Fibroblast of villous mesenchyme (primary cell): ENCODE results near the gene FBXL14. TPM values are rescaled to one million over a fixed set of nuclear protein-coding genes. Genes with fewer than 3 reads are reported as not detected.

Experiments used
- DNase-seq: peaks from one replicate; pipeline ENCODE4 v3.0.0-alpha.2; 2010; ENCODE audit warnings: low read depth
- H3K4me3 ChIP-seq: 2 replicates; pipeline ENCODE4 v1.5.1; 2011; ENCODE audit warnings: low read depth, mild to moderate bottlenecking, low read length
- total RNA-seq: library from RNA; depleted of rRNA; stranded (reverse); fragments of >200 nt; gene quantifications from 2 replicates; pipeline ENCODE4 v1.2.3, GENCODE V29; 2012
- TF ChIP-seq, protein P1 (sequence below): IDR thresholded peaks from 2 replicates; pipeline ENCODE4 v1.5.1; 2012; ENCODE audit warnings: low read depth, mild to moderate bottlenecking, low read length; ENCODE audit not compliant: insufficient read depth

Gene FBXL14
- total RNA-seq, 1 donor = 9.5 TPM

DNA sequence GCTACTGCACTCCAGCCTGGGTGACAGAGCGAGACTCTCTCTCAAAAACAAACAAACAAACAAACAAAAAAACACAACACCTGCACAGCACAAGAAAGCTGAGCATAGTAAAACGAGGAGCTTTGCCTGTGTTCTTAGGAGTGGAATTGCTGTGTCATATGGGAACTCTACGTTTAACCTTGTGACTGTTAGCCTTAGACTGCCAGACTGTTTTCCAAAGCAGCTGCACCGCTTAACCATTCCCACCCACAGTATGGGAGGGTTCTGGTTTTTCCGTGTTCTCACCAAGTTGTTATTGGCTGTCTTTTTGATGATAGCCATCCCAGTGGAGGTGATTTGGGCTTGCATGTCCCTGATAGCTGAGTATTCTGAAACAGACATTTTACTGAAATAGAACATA, 43.8 kb upstream of the FBXL14 start:
- no peak for DNase-seq

DNA sequence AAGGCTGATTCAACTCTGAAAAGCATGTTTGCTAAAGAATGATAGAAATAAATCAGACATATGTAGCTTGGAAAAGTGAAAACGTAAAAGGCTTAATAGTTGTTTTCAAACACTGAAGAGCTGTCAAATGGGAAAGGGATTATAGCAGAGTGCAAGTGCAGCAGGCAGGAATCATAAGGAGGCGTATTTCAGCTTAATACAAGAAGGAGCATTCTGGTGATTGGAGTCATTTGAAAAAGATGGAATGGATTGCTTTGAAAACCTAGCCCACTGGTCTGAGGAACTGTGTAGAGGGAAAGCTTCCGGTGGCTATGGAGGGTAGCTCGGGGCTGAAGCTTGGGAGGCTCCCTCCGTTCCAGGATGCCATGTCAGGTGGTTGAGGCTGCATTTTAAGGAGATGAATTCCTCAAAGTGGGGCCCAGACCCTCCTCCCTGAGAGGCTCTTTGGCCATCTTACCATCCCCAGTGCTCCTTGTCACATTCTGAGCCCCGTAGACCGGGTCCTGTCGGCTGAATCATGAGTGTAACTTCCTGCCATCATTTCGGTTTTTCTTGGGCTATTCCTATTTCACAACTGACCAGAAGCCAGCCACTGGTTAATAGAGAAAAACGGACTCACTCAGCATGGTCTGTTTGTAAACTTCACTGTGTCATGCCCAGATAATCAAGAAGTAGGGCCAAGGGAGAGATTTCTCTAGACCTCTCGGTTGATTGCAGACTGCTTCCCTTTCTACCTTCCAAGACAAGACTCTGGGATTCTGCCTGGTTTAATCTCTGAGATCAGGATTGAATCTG, 41.1 kb upstream of the FBXL14 start:
- no peak for DNase-seq
- H3K4me3 ChIP-seq = no peak overlapping the region
- TF ChIP-seq, protein P1, sequence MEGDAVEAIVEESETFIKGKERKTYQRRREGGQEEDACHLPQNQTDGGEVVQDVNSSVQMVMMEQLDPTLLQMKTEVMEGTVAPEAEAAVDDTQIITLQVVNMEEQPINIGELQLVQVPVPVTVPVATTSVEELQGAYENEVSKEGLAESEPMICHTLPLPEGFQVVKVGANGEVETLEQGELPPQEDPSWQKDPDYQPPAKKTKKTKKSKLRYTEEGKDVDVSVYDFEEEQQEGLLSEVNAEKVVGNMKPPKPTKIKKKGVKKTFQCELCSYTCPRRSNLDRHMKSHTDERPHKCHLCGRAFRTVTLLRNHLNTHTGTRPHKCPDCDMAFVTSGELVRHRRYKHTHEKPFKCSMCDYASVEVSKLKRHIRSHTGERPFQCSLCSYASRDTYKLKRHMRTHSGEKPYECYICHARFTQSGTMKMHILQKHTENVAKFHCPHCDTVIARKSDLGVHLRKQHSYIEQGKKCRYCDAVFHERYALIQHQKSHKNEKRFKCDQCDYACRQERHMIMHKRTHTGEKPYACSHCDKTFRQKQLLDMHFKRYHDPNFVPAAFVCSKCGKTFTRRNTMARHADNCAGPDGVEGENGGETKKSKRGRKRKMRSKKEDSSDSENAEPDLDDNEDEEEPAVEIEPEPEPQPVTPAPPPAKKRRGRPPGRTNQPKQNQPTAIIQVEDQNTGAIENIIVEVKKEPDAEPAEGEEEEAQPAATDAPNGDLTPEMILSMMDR = no peak

More for the DNA sequence above, 43.8 kb upstream of the FBXL14 start:
- no peak overlapping the region for H3K4me3 ChIP-seq
- TF ChIP-seq, protein P1 = no peak

DNA sequence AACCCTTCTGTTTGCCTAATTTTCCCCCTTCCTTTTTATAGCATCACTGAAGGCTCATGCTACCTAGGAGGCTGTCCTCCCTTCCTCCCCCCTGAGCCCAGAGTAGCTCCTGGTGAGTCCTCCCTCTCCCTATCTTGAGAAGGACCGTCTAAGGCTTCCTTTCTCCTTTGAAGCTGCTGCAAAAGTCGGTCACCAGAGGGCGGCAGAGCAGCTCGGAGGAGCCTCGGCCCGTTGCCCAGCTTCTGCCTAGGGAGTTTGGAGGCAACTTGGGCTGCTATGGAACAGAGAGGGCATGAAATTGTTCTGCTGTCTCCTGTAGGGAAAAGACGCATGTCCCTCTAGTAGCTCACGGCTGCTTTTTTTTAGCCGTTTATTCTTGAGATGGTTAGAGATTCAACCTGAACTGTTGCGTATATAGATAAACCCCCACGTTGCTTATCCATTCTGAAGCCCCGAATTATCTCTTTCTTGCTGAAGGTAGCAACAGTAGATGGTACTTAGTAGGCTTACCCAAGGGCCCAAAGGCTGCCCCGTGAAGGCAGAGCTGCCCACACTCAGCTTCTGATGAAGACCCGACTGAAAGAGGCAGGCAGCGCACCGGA, 40.3 kb upstream of the FBXL14 start:
- DNase-seq = peak; percentile 68
- no peak overlapping the region for H3K4me3 ChIP-seq
- TF ChIP-seq, protein P1 = peak; percentile 88

DNA sequence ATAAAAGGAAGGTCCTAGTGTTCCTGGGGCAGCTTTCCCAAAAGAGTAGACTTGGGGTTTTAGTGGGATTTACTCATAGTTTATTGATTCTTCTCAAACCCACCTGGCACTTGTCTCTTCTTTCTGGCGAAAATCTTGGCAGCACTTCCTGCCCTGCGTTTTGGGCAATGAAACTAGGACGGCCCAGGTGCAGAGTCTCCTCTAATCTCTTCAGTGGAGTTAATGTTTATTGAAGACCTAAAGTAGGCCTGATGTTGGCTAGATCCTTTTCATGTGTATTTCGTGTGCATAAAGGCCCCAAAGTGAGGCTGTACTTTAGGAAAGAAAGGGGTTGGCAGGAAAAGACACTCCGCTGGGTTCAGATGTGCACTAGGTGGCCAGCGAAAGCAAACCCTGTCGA, 39.8 kb upstream of the FBXL14 start:
- TF ChIP-seq, protein P1 = no peak
- no peak for DNase-seq
- H3K4me3 ChIP-seq = no peak overlapping the region

DNA sequence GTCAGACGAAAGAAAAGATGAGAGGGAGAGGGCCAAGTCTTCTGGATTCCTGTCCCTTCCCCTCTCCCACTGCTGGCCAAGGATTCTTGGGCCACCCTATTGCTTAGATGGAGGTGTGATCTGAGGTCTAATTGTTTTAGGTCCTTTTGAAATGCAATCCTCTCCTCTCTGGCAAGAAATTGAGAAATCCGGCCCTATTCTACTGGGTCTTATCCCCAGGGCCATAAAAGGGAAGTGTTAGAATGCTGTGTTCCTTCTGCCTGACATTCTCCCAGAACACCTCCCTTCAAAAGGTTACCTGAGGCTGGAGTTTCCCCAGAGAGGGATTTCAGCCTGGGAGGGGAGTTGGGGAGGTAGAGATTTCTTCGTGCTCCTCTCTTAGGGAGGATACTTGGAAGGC, 39.1 kb upstream of the FBXL14 start:
- TF ChIP-seq, protein P1 = no peak
- no peak overlapping the region for H3K4me3 ChIP-seq
- DNase-seq = no peak

DNA sequence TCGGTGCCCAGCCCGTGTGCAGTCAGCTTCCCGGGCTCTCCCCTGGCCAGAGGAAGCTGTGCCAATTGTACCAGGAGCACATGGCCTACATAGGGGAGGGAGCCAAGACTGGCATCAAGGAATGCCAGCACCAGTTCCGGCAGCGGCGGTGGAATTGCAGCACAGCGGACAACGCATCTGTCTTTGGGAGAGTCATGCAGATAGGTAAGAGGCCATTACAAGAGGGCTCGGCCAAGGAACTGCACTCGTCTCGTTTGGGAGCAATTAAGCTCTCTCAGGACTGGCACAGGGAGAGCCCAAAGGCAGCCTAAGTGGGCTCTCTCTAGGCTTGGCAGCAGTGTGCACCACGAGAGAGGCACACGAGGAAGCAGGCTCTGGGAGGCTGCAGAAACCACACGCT, 38.3 kb upstream of the FBXL14 start:
- TF ChIP-seq, protein P1 = no peak
- DNase-seq = no peak
- H3K4me3 ChIP-seq = no peak overlapping the region
